SK-N-SH (cell line): ENCODE data around the gene SCNN1B.
A peak's percentile ranks its signal among the peaks of the same experiment; 100 is the strongest.

Experiments used
- CHD2 ChIP-seq: fragments of 150-350 bp; IDR thresholded peaks from 2 replicates; pipeline ENCODE4 v1.6.1; 2018; ENCODE audit warnings: low read length; ENCODE audit not compliant: partially characterized antibody
- CTCF ChIP-seq: fragments of 200-600 bp; sonication (generic); IDR thresholded peaks from 2 replicates; pipeline ENCODE4 v1.6.1; 2017; ENCODE audit warnings: antibody characterized with exemption, mild to moderate bottlenecking, moderate library complexity
- JUND ChIP-seq: IDR thresholded peaks from 2 replicates; pipeline ENCODE4 v1.4.0; 2012
- POLR2AphosphoS5 ChIP-seq: IDR thresholded peaks from 2 replicates; pipeline ENCODE4 v1.6.1; 2012; ENCODE audit warnings: low read depth, low read length
- REST ChIP-seq: IDR thresholded peaks from 2 replicates; pipeline ENCODE4 v1.6.1; 2012; ENCODE audit warnings: mild to moderate bottlenecking, low read depth, low read length, moderate library complexity
- SIN3A ChIP-seq: IDR thresholded peaks from 2 replicates; pipeline ENCODE4 v1.6.1; 2012; ENCODE audit warnings: low read depth, mild to moderate bottlenecking, low read length, moderate library complexity, borderline replicate concordance
- SMC3 ChIP-seq: IDR thresholded peaks from 2 replicates; pipeline ENCODE4 v1.6.1; 2012; ENCODE audit warnings: low read depth, low read length, improper control_type of control experiment
- TCF12 ChIP-seq: IDR thresholded peaks from 2 replicates; pipeline ENCODE4 v1.4.0; 2012

- no peak for TF ChIP-seq POLR2AphosphoS5
- peak; percentile 32; the same call in 1 of the 2 replicates for TF ChIP-seq CTCF
- no peak for TF ChIP-seq CHD2
- TF ChIP-seq REST, result no peak
- no peak for TF ChIP-seq TCF12
- no peak for TF ChIP-seq JUND
- no peak for TF ChIP-seq SMC3
- no peak for TF ChIP-seq SIN3A
Observed at GRCh38 chr16:23296994-23297393, 5.1 kb upstream of the SCNN1B start.
